ENCODE data around the gene VEGFC. TPM values are rescaled to one million over a fixed set of nuclear protein-coding genes. Genes with fewer than 3 reads are reported as not detected.

VEGFC gene
- total RNA-seq, 2 donors from 2014 or later: 6.4 to 8.6 TPM

- Histone ChIP-seq H3K27ac (no peak overlapping the region), H3K4me3 (peak overlapping the region in 1 of 2 donors; percentile 58)
- TF ChIP-seq, protein P1, sequence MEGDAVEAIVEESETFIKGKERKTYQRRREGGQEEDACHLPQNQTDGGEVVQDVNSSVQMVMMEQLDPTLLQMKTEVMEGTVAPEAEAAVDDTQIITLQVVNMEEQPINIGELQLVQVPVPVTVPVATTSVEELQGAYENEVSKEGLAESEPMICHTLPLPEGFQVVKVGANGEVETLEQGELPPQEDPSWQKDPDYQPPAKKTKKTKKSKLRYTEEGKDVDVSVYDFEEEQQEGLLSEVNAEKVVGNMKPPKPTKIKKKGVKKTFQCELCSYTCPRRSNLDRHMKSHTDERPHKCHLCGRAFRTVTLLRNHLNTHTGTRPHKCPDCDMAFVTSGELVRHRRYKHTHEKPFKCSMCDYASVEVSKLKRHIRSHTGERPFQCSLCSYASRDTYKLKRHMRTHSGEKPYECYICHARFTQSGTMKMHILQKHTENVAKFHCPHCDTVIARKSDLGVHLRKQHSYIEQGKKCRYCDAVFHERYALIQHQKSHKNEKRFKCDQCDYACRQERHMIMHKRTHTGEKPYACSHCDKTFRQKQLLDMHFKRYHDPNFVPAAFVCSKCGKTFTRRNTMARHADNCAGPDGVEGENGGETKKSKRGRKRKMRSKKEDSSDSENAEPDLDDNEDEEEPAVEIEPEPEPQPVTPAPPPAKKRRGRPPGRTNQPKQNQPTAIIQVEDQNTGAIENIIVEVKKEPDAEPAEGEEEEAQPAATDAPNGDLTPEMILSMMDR (IDR thresholded peaks at IDR 0.05): peak; percentile 23 to 69
Measured at GRCh38 chr4:176789955-176790354, 2.8 kb downstream of the VEGFC start.

DNA sequence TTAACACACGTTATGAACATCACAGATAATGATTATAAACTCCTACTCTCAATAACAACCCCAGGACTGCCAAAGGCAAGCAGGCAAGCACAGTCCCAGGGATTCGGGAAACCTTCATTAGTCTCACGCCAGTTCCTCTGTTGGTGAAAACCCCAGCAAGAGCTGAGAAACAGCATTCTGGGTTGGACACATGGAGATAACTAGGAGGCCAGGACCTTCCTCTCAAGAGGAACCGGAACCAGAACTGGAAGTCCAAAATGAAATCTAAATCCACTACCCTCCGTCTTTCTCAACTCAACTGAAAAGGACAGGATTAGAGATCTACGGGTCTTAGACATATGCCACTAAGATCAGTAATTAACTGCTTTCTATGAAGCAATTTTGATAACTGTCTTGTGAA lies 3.8 kb downstream of the VEGFC start:
- Histone ChIP-seq H3K4me3 (no peak overlapping the region), H3K36me3 (no peaks in the 10 kb centered on the region), H3K4me1 (peaks cover 0 to 12% of the 10 kb centered on the region in 2 donors), H3K27me3 (no peaks in the 10 kb centered on the region), H3K9me3 (no peaks in the 10 kb centered on the region), H3K27ac (no peak overlapping the region)
- TF ChIP-seq, protein P1 (IDR thresholded peaks at IDR 0.05): no peak
- DNase-seq (ENCODE audit: low spot score): no peak

More at GRCh38 chr4:176789955-176790354, 2.8 kb downstream of the VEGFC start:
- Histone ChIP-seq H3K36me3 (no peaks in the 10 kb centered on the region), H3K27me3 (no peaks in the 10 kb centered on the region), H3K9me3 (no peaks in the 10 kb centered on the region), H3K4me1 (peaks cover 0 to 12% of the 10 kb centered on the region in 2 donors)
- DNase-seq (ENCODE audit: low spot score): no peak

DNA sequence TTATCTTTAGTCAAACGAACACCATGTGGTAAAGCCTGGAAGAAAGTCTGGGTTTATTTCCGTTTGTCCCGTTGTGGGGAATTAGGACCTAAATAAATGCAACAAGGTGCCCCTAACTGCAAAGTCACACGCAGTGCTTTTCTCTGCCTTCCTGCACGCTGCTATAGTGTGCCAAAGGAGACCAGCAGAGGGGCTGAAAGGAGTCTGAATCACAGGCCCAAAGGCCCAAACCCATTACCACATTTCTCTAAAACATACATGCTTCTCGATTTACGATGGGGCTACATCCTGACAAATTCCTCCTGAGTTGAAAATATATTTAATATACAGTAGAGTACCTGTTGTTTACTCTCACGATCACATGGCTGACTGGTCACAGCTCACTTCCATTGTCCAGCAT lies 4.5 kb downstream of the VEGFC start:
- no peak overlapping the region for H3K4me3 ChIP-seq
- TF ChIP-seq, protein P1 (IDR thresholded peaks at IDR 0.05): no peak
- no peak for DNase-seq (ENCODE audit: low spot score)
- H3K4me1 ChIP-seq: peaks cover 0 to 11% of the 10 kb centered on the region in 2 donors
- H3K27ac ChIP-seq: no peak overlapping the region
- no peaks in the 10 kb centered on the region for H3K9me3 ChIP-seq
- no peaks in the 10 kb centered on the region for H3K27me3 ChIP-seq
- no peaks in the 10 kb centered on the region for H3K36me3 ChIP-seq

DNA sequence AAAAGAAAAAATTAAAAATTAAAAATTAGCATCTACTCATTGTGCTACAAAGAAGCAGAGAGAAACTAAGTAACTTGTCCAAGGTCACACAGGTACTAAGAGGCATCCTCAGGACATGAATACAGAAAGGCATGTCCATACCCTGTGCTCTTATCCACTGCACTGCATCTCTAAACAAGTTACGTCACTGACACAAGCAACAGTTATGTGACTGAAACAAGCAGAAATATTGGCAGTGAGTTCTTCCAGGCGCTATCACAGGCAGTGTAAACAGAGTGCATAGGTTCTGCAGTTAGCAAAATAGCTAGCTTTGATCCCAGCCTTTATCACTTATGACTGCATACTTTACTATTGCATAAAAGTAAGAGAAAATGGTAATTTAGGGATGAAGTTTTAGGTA lies 7.9 kb downstream of the VEGFC start:
- TF ChIP-seq, protein P1 (IDR thresholded peaks at IDR 0.05): no peak
- H3K36me3 ChIP-seq: no peaks in the 10 kb centered on the region
- H3K9me3 ChIP-seq: no peaks in the 10 kb centered on the region
- H3K27me3 ChIP-seq: no peaks in the 10 kb centered on the region
- no peak overlapping the region for H3K27ac ChIP-seq
- no peak overlapping the region for H3K4me3 ChIP-seq
- DNase-seq (ENCODE audit: low spot score): no peak
- peaks cover 0 to 4% of the 10 kb centered on the region in 2 donors for H3K4me1 ChIP-seq

- Histone ChIP-seq H3K27ac (no peak overlapping the region), H3K27me3 (no peaks in the 10 kb centered on the region), H3K4me3 (no peak overlapping the region), H3K36me3 (no peaks in the 10 kb centered on the region), H3K4me1 (peaks cover 0 to 4% of the 10 kb centered on the region in 2 donors), H3K9me3 (no peaks in the 10 kb centered on the region)
- no peak for DNase-seq (ENCODE audit: low spot score)
- TF ChIP-seq, protein P1 (IDR thresholded peaks at IDR 0.05): no peak
Measured at GRCh38 chr4:176782794-176783193, 9.9 kb downstream of the VEGFC start.

DNA sequence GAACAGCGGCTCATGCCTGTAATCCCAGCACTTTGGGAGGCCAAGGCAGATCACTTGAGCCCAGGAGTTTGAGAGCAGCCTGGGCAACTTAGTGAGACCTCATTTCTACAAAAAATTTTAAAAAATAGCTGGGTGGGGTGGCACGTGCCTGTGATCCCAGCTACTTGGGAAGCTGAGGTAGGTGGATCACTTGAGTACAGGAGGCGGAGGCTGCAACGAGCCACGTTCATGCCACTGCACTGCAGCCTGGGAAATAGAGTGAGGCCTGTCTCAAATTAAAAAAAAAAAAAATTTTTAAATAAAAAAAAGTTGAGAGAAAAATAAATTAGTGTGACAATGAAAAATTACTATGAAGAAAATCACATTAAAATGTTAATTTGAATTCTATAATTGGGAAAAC lies 10.5 kb downstream of the VEGFC start:
- H3K4me1 ChIP-seq: peaks cover 0 to 4% of the 10 kb centered on the region in 2 donors
- H3K27me3 ChIP-seq: no peaks in the 10 kb centered on the region
- DNase-seq (ENCODE audit: low spot score): no peak
- H3K9me3 ChIP-seq: no peaks in the 10 kb centered on the region
- H3K27ac ChIP-seq: peak overlapping the region; percentile 35 to 51
- H3K4me3 ChIP-seq: no peak overlapping the region
- TF ChIP-seq, protein P1 (IDR thresholded peaks at IDR 0.05): no peak
- H3K36me3 ChIP-seq: no peaks in the 10 kb centered on the region
